ENCODE results near the gene MC2R. TPM values are rescaled to one million over a fixed set of nuclear protein-coding genes. Genes with fewer than 3 reads are reported as not detected.

Gene MC2R
- total RNA-seq, 4 donors from 2014 or later, result not detected

- WGBS, 2 donors, result 94 to 100% methylated on average over 7 of the region's 7 CpGs
- no peak for TF ChIP-seq POLR2A (IDR thresholded peaks at IDR 0.05)
- no peak for TF ChIP-seq CTCF (IDR thresholded peaks at IDR 0.05)
Measured at GRCh38 chr18:13879492-13879891, 35.8 kb downstream of the MC2R start.

GRCh38 chr18:13878857-13879256 lies 36.5 kb downstream of the MC2R start:
- intact Hi-C loops (cut with DNase I), result no loop called here
- H3K27me3 ChIP-seq, result no peaks in the 10 kb centered on the region
- H3K36me3 ChIP-seq, result no peaks in the 10 kb centered on the region
- no peak overlapping the region for H3K4me3 ChIP-seq (replicated peaks in 1 of 3)
- no peaks in the 10 kb centered on the region for H3K9me3 ChIP-seq
- TF ChIP-seq POLR2A (IDR thresholded peaks at IDR 0.05) (no peak), CTCF (IDR thresholded peaks at IDR 0.05) (no peak)
- 64 to 68% methylated on average over 2 of the region's 2 CpGs for WGBS, 2 donors
- no peaks in the 10 kb centered on the region for H3K4me1 ChIP-seq
- DNase-seq, result no peak
- no peak overlapping the region for H3K27ac ChIP-seq

More at GRCh38 chr18:13879492-13879891, 35.8 kb downstream of the MC2R start:
- Histone ChIP-seq H3K27ac (no peak overlapping the region), H3K36me3 (no peaks in the 10 kb centered on the region), H3K4me1 (no peaks in the 10 kb centered on the region), H3K4me3 (replicated peaks in 1 of 3) (no peak overlapping the region), H3K27me3 (no peaks in the 10 kb centered on the region), H3K9me3 (no peaks in the 10 kb centered on the region)
- intact Hi-C loops (cut with DNase I), result no loop called here
- DNase-seq, result no peak

GRCh38 chr18:13877157-13877556 lies 38.2 kb downstream of the MC2R start:
- no peaks in the 10 kb centered on the region for H3K27me3 ChIP-seq
- intact Hi-C loops (cut with DNase I), result no loop called here
- no peaks in the 10 kb centered on the region for H3K36me3 ChIP-seq
- WGBS, 2 donors, result 74 to 89% methylated on average over 4 of the region's 4 CpGs
- H3K9me3 ChIP-seq, result no peaks in the 10 kb centered on the region
- no peak overlapping the region for H3K4me3 ChIP-seq (replicated peaks in 1 of 3)
- H3K4me1 ChIP-seq, result no peaks in the 10 kb centered on the region
- no peak for TF ChIP-seq CTCF (IDR thresholded peaks at IDR 0.05)
- TF ChIP-seq POLR2A (IDR thresholded peaks at IDR 0.05), result no peak
- DNase-seq, result no peak
- no peak overlapping the region for H3K27ac ChIP-seq

GRCh38 chr18:13874558-13874957 lies 40.8 kb downstream of the MC2R start:
- Histone ChIP-seq H3K4me1 (no peaks in the 10 kb centered on the region), H3K36me3 (no peaks in the 10 kb centered on the region), H3K27ac (no peak overlapping the region), H3K9me3 (no peaks in the 10 kb centered on the region), H3K4me3 (replicated peaks in 1 of 3) (no peak overlapping the region), H3K27me3 (no peaks in the 10 kb centered on the region)
- intact Hi-C loops (cut with DNase I), result no loop called here
- DNase-seq, result no peak
- WGBS, 2 donors, result 79 to 93% methylated on average over 4 of the region's 4 CpGs
- no peak for TF ChIP-seq POLR2A (IDR thresholded peaks at IDR 0.05)
- no peak for TF ChIP-seq CTCF (IDR thresholded peaks at IDR 0.05)

GRCh38 chr18:13872932-13873331 lies 42.4 kb downstream of the MC2R start:
- no peaks in the 10 kb centered on the region for H3K4me1 ChIP-seq
- H3K36me3 ChIP-seq, result no peaks in the 10 kb centered on the region
- TF ChIP-seq CTCF (IDR thresholded peaks at IDR 0.05), result no peak
- TF ChIP-seq POLR2A (IDR thresholded peaks at IDR 0.05), result no peak
- no peak for DNase-seq
- no peaks in the 10 kb centered on the region for H3K9me3 ChIP-seq
- intact Hi-C loops (cut with DNase I), result no loop called here
- H3K27me3 ChIP-seq, result no peaks in the 10 kb centered on the region
- H3K4me3 ChIP-seq (replicated peaks in 1 of 3), result no peak overlapping the region
- no peak overlapping the region for H3K27ac ChIP-seq
- 62 to 74% methylated on average over 5 of the region's 5 CpGs for WGBS, 2 donors

Measured in thyroid gland (tissue), 4 donors.